Muscle layer of duodenum (tissue), 2 donors: ENCODE results near the gene REV1.
"Not testable (repeated sequence)": the region's sequence is repeated elsewhere in the genome, so short reads cannot be mapped to it uniquely, and the experiment has no call there.

Experiments
- H3K27ac ChIP-seq: one replicate; pipeline ENCODE4 v1.7.0; 2013; ENCODE audit warnings: mild to moderate bottlenecking, low read length
- H3K27me3 ChIP-seq: one replicate; pipeline ENCODE4 v1.7.0; 2013; ENCODE audit warnings: low read depth, mild to moderate bottlenecking, control low read depth, low read length
- H3K36me3 ChIP-seq, 2 donors: one replicate each; pipeline ENCODE4 v1.7.0; 2013; ENCODE audit warnings: low read length in 2 of 2, control low read depth in 1 of 2, mild to moderate bottlenecking in 1 of 2; ENCODE audit not compliant: insufficient read depth in 2 of 2, control insufficient read depth in 1 of 2
- H3K4me1 ChIP-seq, 2 donors: one replicate each; pipeline ENCODE4 v1.7.0; 2013; ENCODE audit warnings: low read length in 2 of 2, mild to moderate bottlenecking in 2 of 2, control low read depth in 1 of 2, moderate library complexity in 1 of 2; ENCODE audit not compliant: insufficient read depth in 2 of 2, control insufficient read depth in 1 of 2
- H3K4me3 ChIP-seq, 2 donors: one replicate each; pipeline ENCODE4 v1.7.0; 2013; ENCODE audit warnings: low read length in 2 of 2, low read depth in 1 of 2, mild to moderate bottlenecking in 1 of 2
- H3K9me3 ChIP-seq, 2 donors: one replicate each; pipeline ENCODE4 v1.7.0; 2013; ENCODE audit warnings: low read length in 2 of 2, control low read depth in 1 of 2, mild to moderate bottlenecking in 1 of 2; ENCODE audit not compliant: control insufficient read depth in 1 of 2
- donor health status: healthy.

REV1 gene

GRCh38 chr2:99485411-99485810 lies 4.4 kb downstream of the REV1 start:
- H3K27ac ChIP-seq, result no peak overlapping the region
- no peaks in the 10 kb centered on the region for H3K9me3 ChIP-seq
- H3K4me3 ChIP-seq, result no peak overlapping the region
- H3K36me3 ChIP-seq, result no peaks in the 10 kb centered on the region
- H3K27me3 ChIP-seq, result no peaks in the 10 kb centered on the region
- H3K4me1 ChIP-seq, result peaks cover 1 to 29% of the 10 kb centered on the region in 2 donors

GRCh38 chr2:99484205-99484604 lies 5.6 kb downstream of the REV1 start:
- Histone ChIP-seq H3K36me3 (no peaks in the 10 kb centered on the region), H3K27ac (no peak overlapping the region), H3K27me3 (no peaks in the 10 kb centered on the region), H3K4me3 (no peak overlapping the region), H3K9me3 (no peaks in the 10 kb centered on the region), H3K4me1 (peaks cover 5 to 34% of the 10 kb centered on the region in 2 donors)

GRCh38 chr2:99481941-99482340 lies 7.9 kb downstream of the REV1 start:
- no peak overlapping the region for H3K27ac ChIP-seq
- no peaks in the 10 kb centered on the region for H3K27me3 ChIP-seq
- no peaks in the 10 kb centered on the region for H3K36me3 ChIP-seq
- no peaks in the 10 kb centered on the region for H3K9me3 ChIP-seq
- peaks cover 11 to 41% of the 10 kb centered on the region in 2 donors for H3K4me1 ChIP-seq
- H3K4me3 ChIP-seq, result no peak overlapping the region

- H3K4me3 ChIP-seq, result no peak overlapping the region
- no peaks in the 10 kb centered on the region for H3K9me3 ChIP-seq
- no peaks in the 10 kb centered on the region for H3K27me3 ChIP-seq
- no peak overlapping the region for H3K27ac ChIP-seq
- H3K4me1 ChIP-seq, result peaks cover 11 to 41% of the 10 kb centered on the region in 2 donors
- H3K36me3 ChIP-seq, result no peaks in the 10 kb centered on the region
Observed at GRCh38 chr2:99481527-99481926, 8.3 kb downstream of the REV1 start.

GRCh38 chr2:99480390-99480789 lies 9.4 kb downstream of the REV1 start:
- Histone ChIP-seq H3K27ac (no peak overlapping the region), H3K36me3 (no peaks in the 10 kb centered on the region), H3K4me1 (peaks cover 11 to 45% of the 10 kb centered on the region in 2 donors), H3K4me3 (no peak overlapping the region), H3K27me3 (no peaks in the 10 kb centered on the region), H3K9me3 (no peaks in the 10 kb centered on the region)

- H3K9me3 ChIP-seq, result no peaks in the 10 kb centered on the region
- no peak overlapping the region for H3K4me3 ChIP-seq
- no peaks in the 10 kb centered on the region for H3K27me3 ChIP-seq
- no peak overlapping the region for H3K27ac ChIP-seq
- H3K36me3 ChIP-seq, result no peaks in the 10 kb centered on the region
- peaks cover 11 to 46% of the 10 kb centered on the region in 2 donors for H3K4me1 ChIP-seq
Observed at GRCh38 chr2:99478632-99479031, 11.2 kb downstream of the REV1 start.

GRCh38 chr2:99477054-99477453 lies 12.8 kb downstream of the REV1 start:
- H3K4me1 ChIP-seq, result peaks cover 11 to 42% of the 10 kb centered on the region in 2 donors
- H3K27ac ChIP-seq, result no peak overlapping the region
- H3K36me3 ChIP-seq, result no peaks in the 10 kb centered on the region
- H3K4me3 ChIP-seq, result no peak overlapping the region
- no peaks in the 10 kb centered on the region for H3K9me3 ChIP-seq
- no peaks in the 10 kb centered on the region for H3K27me3 ChIP-seq

- Histone ChIP-seq H3K9me3 (no peaks in the 10 kb centered on the region), H3K27me3 (no peaks in the 10 kb centered on the region), H3K4me3 (no peak overlapping the region), H3K4me1 (peaks cover 11 to 38% of the 10 kb centered on the region in 2 donors), H3K36me3 (no peaks in the 10 kb centered on the region), H3K27ac (no peak overlapping the region)
Observed at GRCh38 chr2:99476629-99477028, 13.2 kb downstream of the REV1 start.

- not testable (repeated sequence) for H3K36me3 ChIP-seq, H3K27ac ChIP-seq, H3K4me3 ChIP-seq, H3K27me3 ChIP-seq, H3K9me3 ChIP-seq
- H3K4me1 ChIP-seq, result peaks cover 6 to 30% of the 10 kb centered on the region in 2 donors
Observed at GRCh38 chr2:99475095-99475494, 14.7 kb downstream of the REV1 start.

GRCh38 chr2:99473518-99474083 lies 16.2 kb downstream of the REV1 start:
- Histone ChIP-seq H3K4me3 (no peak overlapping the region), H3K27ac (no peak overlapping the region), H3K36me3 (no peaks in the 10 kb centered on the region), H3K27me3 (no peaks in the 10 kb centered on the region), H3K4me1 (peaks cover 4 to 22% of the 10 kb centered on the region in 2 donors), H3K9me3 (no peaks in the 10 kb centered on the region)

GRCh38 chr2:99472600-99472960 lies 17.2 kb downstream of the REV1 start:
- no peaks in the 10 kb centered on the region for H3K27me3 ChIP-seq
- H3K4me3 ChIP-seq, result no peak overlapping the region
- H3K36me3 ChIP-seq, result no peaks in the 10 kb centered on the region
- H3K27ac ChIP-seq, result no peak overlapping the region
- H3K9me3 ChIP-seq, result no peaks in the 10 kb centered on the region
- peaks cover under 1 to 19% of the 10 kb centered on the region in 2 donors for H3K4me1 ChIP-seq
